NCI-H1694 treated with DMSO at 0.1 percent for 48 hours (cell line): Measurements from ENCODE around the gene DYSF.

Source experiments
- DNase-seq: peaks from one replicate; lab custom pipeline; 2025; lab: John Stamatoyannopoulos, UW

DYSF gene

GRCh38 chr2:71602581-71602980 is 149.2 kb downstream of the DYSF start:
- no peak for DNase-seq

GRCh38 chr2:71603311-71603811 is 150.0 kb downstream of the DYSF start:
- no peak for DNase-seq

- no peak for DNase-seq
Observed at GRCh38 chr2:71603851-71604725, 150.7 kb downstream of the DYSF start.

- DNase-seq: no peak
Observed at GRCh38 chr2:71604726-71605120, 151.4 kb downstream of the DYSF start.

- no peak for DNase-seq
Observed at GRCh38 chr2:71605173-71605641, 151.8 kb downstream of the DYSF start.

- no peak for DNase-seq
Observed at GRCh38 chr2:71605781-71606241, 152.4 kb downstream of the DYSF start.

- no peak for DNase-seq
Observed at GRCh38 chr2:71606244-71606643, 152.9 kb downstream of the DYSF start.

- DNase-seq: no peak
Observed at GRCh38 chr2:71607151-71607889, 154.0 kb downstream of the DYSF start.

- DNase-seq: no peak
Observed at GRCh38 chr2:71608034-71608433, 154.7 kb downstream of the DYSF start.

GRCh38 chr2:71608441-71608840 is 155.1 kb downstream of the DYSF start:
- no peak for DNase-seq

GRCh38 chr2:71609029-71609428 is 155.7 kb downstream of the DYSF start:
- DNase-seq: no peak

GRCh38 chr2:71609441-71609840 is 156.1 kb downstream of the DYSF start:
- no peak for DNase-seq

- peak; percentile 62 for DNase-seq
Observed at GRCh38 chr2:71609958-71610357, 156.6 kb downstream of the DYSF start.

GRCh38 chr2:71610671-71611070 is 157.3 kb downstream of the DYSF start:
- no peak for DNase-seq

GRCh38 chr2:71611247-71611646 is 157.9 kb downstream of the DYSF start:
- no peak for DNase-seq

- DNase-seq: no peak
Observed at GRCh38 chr2:71611781-71612527, 158.6 kb downstream of the DYSF start.

- no peak for DNase-seq
Observed at GRCh38 chr2:71612581-71613402, 159.4 kb downstream of the DYSF start.

- no peak for DNase-seq
Observed at GRCh38 chr2:71613403-71613952, 160.1 kb downstream of the DYSF start.

GRCh38 chr2:71613953-71614925 is 160.9 kb downstream of the DYSF start:
- DNase-seq: no peak
